Immature natural killer cell (primary cell): ENCODE results near the gene NRSN2. TPM values are rescaled to one million over a fixed set of nuclear protein-coding genes. Genes with fewer than 3 reads are reported as not detected.
A peak's percentile ranks its signal among the peaks of the same experiment; 100 is the strongest.
"Not testable (repeated sequence)": the region's sequence is repeated elsewhere in the genome, so short reads cannot be mapped to it uniquely, and the experiment has no call there.

Experiments
- DNase-seq, 3 donors: peaks; one replicate each; pipeline ENCODE4 v3.0.0; 2022; ENCODE audit warnings: mixed read lengths in 1 of 3
- H3K27ac Mint-ChIP-seq, 6 donors: one replicate each; pipeline ENCODE4 v1.8.0; 2020; ENCODE audit warnings: mixed read lengths in 6 of 6, mild to moderate bottlenecking in 5 of 6, inconsistent platforms in 4 of 6, moderate library complexity in 3 of 6
- H3K27me3 Mint-ChIP-seq, 3 donors: one replicate each; pipeline ENCODE4 v1.8.0; 2020 to 2021; ENCODE audit warnings: low read depth in 3 of 3, mild to moderate bottlenecking in 3 of 3, mixed read lengths in 3 of 3, moderate library complexity in 3 of 3, inconsistent platforms in 1 of 3
- H3K36me3 Mint-ChIP-seq, 3 donors: one replicate each; pipeline ENCODE4 v1.8.0; 2020; ENCODE audit warnings: mixed read lengths in 3 of 3, inconsistent platforms in 2 of 3, mild to moderate bottlenecking in 2 of 3
- H3K4me1 Mint-ChIP-seq, 2 donors: one replicate each; pipeline ENCODE4 v1.8.0; 2020; ENCODE audit warnings: inconsistent platforms in 2 of 2, mild to moderate bottlenecking in 2 of 2, mixed read lengths in 2 of 2, moderate library complexity in 1 of 2
- H3K4me3 Mint-ChIP-seq, 5 donors: one replicate each; pipeline ENCODE4 v1.8.0; 2020; ENCODE audit warnings: mild to moderate bottlenecking in 5 of 5, mixed read lengths in 5 of 5, inconsistent platforms in 3 of 5, moderate library complexity in 3 of 5
- H3K9me3 Mint-ChIP-seq, 6 donors: one replicate each; pipeline ENCODE4 v1.8.0; 2020; ENCODE audit warnings: mild to moderate bottlenecking in 6 of 6, mixed read lengths in 6 of 6, inconsistent platforms in 4 of 6, moderate library complexity in 3 of 6
- polyA plus RNA-seq, 3 donors: library from polyadenylated mRNA; unstranded; fragments of 300-500 nt; fragmentation: Illumina TruSeq; gene quantifications; one replicate each; pipeline ENCODE4 v1.2.3, GENCODE V29; 2021

Gene NRSN2
- polyA plus RNA-seq, 3 donors from 2014 or later: 6.7 to 8.9 (median 7.1) TPM

DNA sequence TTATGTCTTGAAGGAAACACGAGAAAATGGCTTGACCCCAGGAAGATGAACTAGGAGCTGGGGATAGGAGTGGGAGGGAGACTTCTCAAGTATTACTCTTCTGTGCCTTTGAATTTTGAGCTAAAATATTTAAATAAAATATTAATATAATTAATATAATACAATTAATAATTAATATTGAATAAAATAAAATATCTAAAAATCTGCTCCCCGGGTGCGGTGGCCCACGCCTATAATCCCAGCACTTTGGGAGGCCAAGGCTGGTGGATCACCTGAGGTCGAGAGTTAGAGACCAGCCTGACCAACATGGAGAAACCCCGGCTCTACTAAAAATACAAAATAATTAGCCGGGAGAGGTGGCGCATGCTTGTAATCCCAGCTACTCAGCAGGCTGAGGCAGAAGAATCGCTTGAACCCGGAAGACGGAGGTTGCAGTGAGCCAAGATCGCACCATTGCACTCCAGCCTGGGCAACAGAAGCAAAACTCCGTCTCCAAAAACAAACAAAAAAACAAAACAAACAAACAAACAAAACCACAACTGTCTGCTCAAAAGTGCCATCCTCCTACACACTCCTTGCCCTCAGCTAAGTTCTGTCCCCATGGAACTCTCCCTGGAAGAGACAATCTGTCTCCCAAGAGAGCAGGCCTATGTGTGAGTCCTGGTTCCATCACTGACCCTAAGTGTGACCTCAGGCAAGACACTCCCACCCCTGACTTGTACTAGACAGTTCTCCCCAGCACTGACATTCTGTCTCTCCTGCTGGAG lies 20.0 kb downstream of the NRSN2 start:
- H3K4me3 Mint-ChIP-seq: no peak overlapping the region
- no peaks in the 10 kb centered on the region for H3K4me1 Mint-ChIP-seq
- no peaks in the 10 kb centered on the region for H3K9me3 Mint-ChIP-seq
- peaks cover 0 to 3% (median 0%) of the 10 kb centered on the region in 3 donors for H3K36me3 Mint-ChIP-seq
- no peak overlapping the region for H3K27ac Mint-ChIP-seq
- H3K27me3 Mint-ChIP-seq: peaks cover 0 to 4% (median 2%) of the 10 kb centered on the region in 3 donors
- no peak for DNase-seq

DNA sequence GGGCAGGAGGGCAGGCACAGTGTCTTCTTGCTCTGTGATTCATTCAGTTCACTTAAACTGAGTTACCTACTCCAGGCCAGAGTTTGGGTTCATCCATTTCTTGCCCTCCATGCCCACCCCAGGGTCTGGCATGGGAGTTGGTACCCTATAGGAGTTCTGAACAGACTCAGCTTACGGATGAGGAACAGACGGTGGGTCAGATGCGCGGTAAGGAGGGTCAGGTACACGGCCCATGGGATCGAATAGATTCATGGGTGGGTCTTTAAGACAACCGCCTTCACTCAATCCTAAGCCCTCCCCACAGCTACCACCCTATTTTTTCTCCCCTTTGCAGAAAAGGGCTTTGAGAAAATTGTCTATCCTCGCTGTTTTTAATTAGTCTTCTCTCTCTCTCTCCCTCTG lies 20.6 kb downstream of the NRSN2 start:
- Mint-ChIP-seq H3K36me3 (peaks cover 0 to 3% (median 0%) of the 10 kb centered on the region in 3 donors), H3K4me1 (peaks cover 0 to 1% of the 10 kb centered on the region in 2 donors), H3K9me3 (no peaks in the 10 kb centered on the region), H3K4me3 (no peak overlapping the region), H3K27ac (no peak overlapping the region), H3K27me3 (peaks cover 0 to 4% (median 2%) of the 10 kb centered on the region in 3 donors)
- DNase-seq: no peak

DNA sequence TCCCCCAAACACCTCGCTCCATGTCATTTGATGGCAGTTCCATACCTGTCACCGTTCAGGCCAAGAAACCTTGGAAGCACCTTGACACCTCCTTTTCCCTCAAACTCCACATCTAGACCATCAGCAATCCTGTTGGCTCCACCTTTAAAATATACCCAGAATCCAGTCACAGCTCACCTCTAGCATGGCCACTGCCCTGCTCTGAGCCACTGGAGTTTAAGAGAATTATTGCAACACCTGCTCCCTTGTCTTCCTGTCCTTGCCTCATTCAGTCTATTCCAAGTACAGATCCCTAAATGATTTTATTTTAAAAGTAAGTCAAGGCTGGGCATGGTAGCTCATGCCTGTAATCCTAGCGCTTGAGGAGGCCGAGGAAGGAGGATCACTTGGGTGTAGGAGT lies 22.0 kb downstream of the NRSN2 start:
- H3K36me3 Mint-ChIP-seq: peaks cover 0 to 3% (median 0%) of the 10 kb centered on the region in 3 donors
- peaks cover 0 to 4% (median 2%) of the 10 kb centered on the region in 3 donors for H3K27me3 Mint-ChIP-seq
- DNase-seq: no peak
- H3K27ac Mint-ChIP-seq: no peak overlapping the region
- peaks cover 0 to 2% of the 10 kb centered on the region in 2 donors for H3K4me1 Mint-ChIP-seq
- H3K4me3 Mint-ChIP-seq: no peak overlapping the region
- no peaks in the 10 kb centered on the region for H3K9me3 Mint-ChIP-seq

- peak overlapping the region in 1 of 6 donors; percentile 13 for H3K27ac Mint-ChIP-seq
- DNase-seq: no peak
- no peak overlapping the region for H3K4me3 Mint-ChIP-seq
- peaks cover 0 to 3% (median 0%) of the 10 kb centered on the region in 3 donors for H3K36me3 Mint-ChIP-seq
- peaks cover 0 to 2% of the 10 kb centered on the region in 2 donors for H3K4me1 Mint-ChIP-seq
- peaks cover 0 to 3% (median under 1%) of the 10 kb centered on the region in 3 donors for H3K27me3 Mint-ChIP-seq
- H3K9me3 Mint-ChIP-seq: no peaks in the 10 kb centered on the region
These were observed 23.3 kb downstream of the NRSN2 start for GRCh38 chr20:370151-370600.

DNA sequence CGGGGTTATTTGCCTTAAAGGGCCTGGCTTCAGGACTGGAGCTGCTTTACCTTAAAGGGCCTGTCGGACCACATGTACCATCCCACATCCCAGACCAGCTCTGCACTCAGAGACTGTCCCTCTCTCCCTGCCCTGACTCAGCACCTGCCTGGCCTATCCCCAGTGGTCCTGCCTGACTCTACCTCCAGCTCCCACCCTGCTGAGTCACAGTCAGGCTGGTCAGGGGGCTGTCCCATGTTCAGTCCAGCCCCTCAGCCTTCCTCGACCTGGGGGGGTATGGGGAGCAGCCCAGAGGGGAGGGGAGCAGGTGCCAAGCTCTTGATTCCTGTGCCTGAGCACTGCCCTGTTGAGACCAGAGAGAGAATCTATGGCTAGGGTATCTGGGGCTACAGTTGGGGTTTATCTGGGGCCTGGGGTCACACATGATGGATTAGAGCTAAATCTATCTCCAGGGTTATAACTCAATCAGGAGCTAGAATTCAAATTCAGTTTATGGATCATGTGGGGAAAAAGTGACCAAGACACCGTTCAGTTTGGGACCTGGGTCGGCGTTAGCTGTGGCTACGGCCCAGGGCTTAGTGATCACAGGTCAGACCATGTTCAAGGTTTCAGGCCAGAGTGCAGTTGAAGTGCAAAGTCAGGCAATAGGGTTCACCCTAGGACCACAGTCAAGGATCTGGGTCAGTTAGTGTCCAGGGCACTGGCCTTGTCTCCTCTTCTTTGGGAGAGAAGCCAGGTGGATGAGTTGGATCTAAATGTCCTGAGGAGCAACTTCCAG lies 24.3 kb downstream of the NRSN2 start:
- no peak overlapping the region for H3K4me3 Mint-ChIP-seq
- H3K4me1 Mint-ChIP-seq: peaks cover 0 to 2% of the 10 kb centered on the region in 2 donors
- H3K9me3 Mint-ChIP-seq: no peaks in the 10 kb centered on the region
- no peak overlapping the region for H3K27ac Mint-ChIP-seq
- peaks cover 0 to 3% (median 0%) of the 10 kb centered on the region in 3 donors for H3K36me3 Mint-ChIP-seq
- H3K27me3 Mint-ChIP-seq: peaks cover 0 to 2% (median 2%) of the 10 kb centered on the region in 3 donors
- no peak for DNase-seq

GRCh38 chr20:371755-372542 lies 25.0 kb downstream of the NRSN2 start:
- peaks cover 0 to 2% of the 10 kb centered on the region in 2 donors for H3K4me1 Mint-ChIP-seq
- H3K4me3 Mint-ChIP-seq: no peak overlapping the region
- DNase-seq: no peak
- peaks cover 0 to 2% (median 2%) of the 10 kb centered on the region in 3 donors for H3K27me3 Mint-ChIP-seq
- no peak overlapping the region for H3K27ac Mint-ChIP-seq
- H3K36me3 Mint-ChIP-seq: peaks cover 0 to 3% (median 0%) of the 10 kb centered on the region in 3 donors
- no peaks in the 10 kb centered on the region for H3K9me3 Mint-ChIP-seq

- not testable (repeated sequence) for H3K27me3 Mint-ChIP-seq, H3K9me3 Mint-ChIP-seq, H3K4me3 Mint-ChIP-seq, H3K27ac Mint-ChIP-seq, H3K36me3 Mint-ChIP-seq, H3K4me1 Mint-ChIP-seq, DNase-seq
These were observed 25.7 kb downstream of the NRSN2 start for GRCh38 chr20:372543-373082.

- no peak for DNase-seq
- Mint-ChIP-seq H3K4me1 (peaks cover 0 to 2% of the 10 kb centered on the region in 2 donors), H3K9me3 (no peaks in the 10 kb centered on the region), H3K4me3 (no peak overlapping the region), H3K36me3 (peaks cover 0 to 3% (median 0%) of the 10 kb centered on the region in 3 donors), H3K27ac (no peak overlapping the region), H3K27me3 (peaks cover 0 to 2% (median 2%) of the 10 kb centered on the region in 3 donors)
These were observed 26.4 kb downstream of the NRSN2 start for GRCh38 chr20:373171-373890.

- no peak for DNase-seq
- peaks cover 0 to 2% (median 0%) of the 10 kb centered on the region in 3 donors for H3K27me3 Mint-ChIP-seq
- peaks cover 0 to 2% of the 10 kb centered on the region in 2 donors for H3K4me1 Mint-ChIP-seq
- H3K9me3 Mint-ChIP-seq: no peaks in the 10 kb centered on the region
- H3K27ac Mint-ChIP-seq: no peak overlapping the region
- H3K36me3 Mint-ChIP-seq: no peaks in the 10 kb centered on the region
- no peak overlapping the region for H3K4me3 Mint-ChIP-seq
These were observed 28.5 kb downstream of the NRSN2 start for GRCh38 chr20:375265-375889.

DNA sequence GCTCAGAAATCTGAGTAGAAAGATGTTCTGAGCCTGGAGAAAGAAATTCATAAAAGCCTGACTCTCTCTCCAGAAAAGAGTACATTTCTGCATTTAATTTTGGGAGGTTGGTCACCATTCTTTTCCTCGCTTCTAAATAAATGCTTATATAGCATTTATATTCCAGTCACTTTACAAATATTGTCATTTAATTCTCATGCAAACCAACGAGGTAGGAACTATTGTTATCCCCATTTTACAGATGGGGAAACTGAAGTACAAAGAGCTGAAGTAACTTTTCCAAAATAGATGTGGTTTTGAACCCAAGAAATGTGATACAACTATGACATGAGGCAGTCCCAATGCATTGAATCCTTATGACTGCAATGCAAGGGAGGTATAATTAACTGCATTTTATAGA lies 29.2 kb downstream of the NRSN2 start:
- no peak overlapping the region for H3K27ac Mint-ChIP-seq
- no peaks in the 10 kb centered on the region for H3K9me3 Mint-ChIP-seq
- peaks cover 0 to 2% of the 10 kb centered on the region in 2 donors for H3K4me1 Mint-ChIP-seq
- no peak for DNase-seq
- H3K27me3 Mint-ChIP-seq: peaks cover 0 to 4% (median 0%) of the 10 kb centered on the region in 3 donors
- no peaks in the 10 kb centered on the region for H3K36me3 Mint-ChIP-seq
- H3K4me3 Mint-ChIP-seq: no peak overlapping the region

- Mint-ChIP-seq H3K4me3 (no peak overlapping the region), H3K36me3 (no peaks in the 10 kb centered on the region), H3K27me3 (peaks cover 0 to 4% (median 0%) of the 10 kb centered on the region in 3 donors), H3K4me1 (peaks cover 0 to 2% of the 10 kb centered on the region in 2 donors), H3K9me3 (no peaks in the 10 kb centered on the region), H3K27ac (no peak overlapping the region)
- no peak for DNase-seq
These were observed 29.8 kb downstream of the NRSN2 start for GRCh38 chr20:376750-377149.

GRCh38 chr20:377578-377977 lies 30.7 kb downstream of the NRSN2 start:
- H3K4me1 Mint-ChIP-seq: not testable (repeated sequence)

More at GRCh38 chr20:377578-377977, 30.7 kb downstream of the NRSN2 start:
- H3K36me3 Mint-ChIP-seq, H3K9me3 Mint-ChIP-seq, H3K4me3 Mint-ChIP-seq, H3K27ac Mint-ChIP-seq, DNase-seq, H3K27me3 Mint-ChIP-seq: not testable (repeated sequence)
